Measurements from ENCODE around the gene UBALD2.

The UBALD2 gene

GRCh38 chr17:76268015-76268749 is 3.0 kb downstream of the UBALD2 start:
- H3K4me3 ChIP-seq (ENCODE audit: low read length): peak overlapping the region; percentile 88
- H3K27ac ChIP-seq (ENCODE audit: low read depth, low read length): peak overlapping the region; percentile 91
- H3F3A ChIP-seq (ENCODE audit: control insufficient read depth, insufficient read depth): peaks cover 30% of the 10 kb centered on the region
- no peak for TF ChIP-seq CTCF (IDR thresholded peaks at IDR 0.05; ENCODE audit: low read depth, low read length, poor library complexity, severe bottlenecking)
- TF ChIP-seq EZH2phosphoT487 (IDR thresholded peaks at IDR 0.05; ENCODE audit: borderline replicate concordance, low read length): no peak
- no peaks in the 10 kb centered on the region for H3K27me3 ChIP-seq (ENCODE audit: control insufficient read depth, low read length)
- H3K36me3 ChIP-seq (ENCODE audit: control insufficient read depth, low read length): peaks cover 51% of the 10 kb centered on the region
- H3K4me1 ChIP-seq (ENCODE audit: control insufficient read depth, low read length): peaks cover 81% of the 10 kb centered on the region
- no peaks in the 10 kb centered on the region for H4K20me1 ChIP-seq (ENCODE audit: control insufficient read depth, insufficient read depth, low read depth, low read length)
- no peaks in the 10 kb centered on the region for H3K9me2 ChIP-seq (replicated peaks; ENCODE audit: control insufficient read depth, low read length)
- H3K9me3 ChIP-seq (ENCODE audit: control insufficient read depth, insufficient read depth, low read length): no peaks in the 10 kb centered on the region
- H3K79me2 ChIP-seq (ENCODE audit: control insufficient read depth, low read length): peaks cover 57% of the 10 kb centered on the region
- peak overlapping the region; percentile 81 for H3K4me2 ChIP-seq (ENCODE audit: low read length)

DNA sequence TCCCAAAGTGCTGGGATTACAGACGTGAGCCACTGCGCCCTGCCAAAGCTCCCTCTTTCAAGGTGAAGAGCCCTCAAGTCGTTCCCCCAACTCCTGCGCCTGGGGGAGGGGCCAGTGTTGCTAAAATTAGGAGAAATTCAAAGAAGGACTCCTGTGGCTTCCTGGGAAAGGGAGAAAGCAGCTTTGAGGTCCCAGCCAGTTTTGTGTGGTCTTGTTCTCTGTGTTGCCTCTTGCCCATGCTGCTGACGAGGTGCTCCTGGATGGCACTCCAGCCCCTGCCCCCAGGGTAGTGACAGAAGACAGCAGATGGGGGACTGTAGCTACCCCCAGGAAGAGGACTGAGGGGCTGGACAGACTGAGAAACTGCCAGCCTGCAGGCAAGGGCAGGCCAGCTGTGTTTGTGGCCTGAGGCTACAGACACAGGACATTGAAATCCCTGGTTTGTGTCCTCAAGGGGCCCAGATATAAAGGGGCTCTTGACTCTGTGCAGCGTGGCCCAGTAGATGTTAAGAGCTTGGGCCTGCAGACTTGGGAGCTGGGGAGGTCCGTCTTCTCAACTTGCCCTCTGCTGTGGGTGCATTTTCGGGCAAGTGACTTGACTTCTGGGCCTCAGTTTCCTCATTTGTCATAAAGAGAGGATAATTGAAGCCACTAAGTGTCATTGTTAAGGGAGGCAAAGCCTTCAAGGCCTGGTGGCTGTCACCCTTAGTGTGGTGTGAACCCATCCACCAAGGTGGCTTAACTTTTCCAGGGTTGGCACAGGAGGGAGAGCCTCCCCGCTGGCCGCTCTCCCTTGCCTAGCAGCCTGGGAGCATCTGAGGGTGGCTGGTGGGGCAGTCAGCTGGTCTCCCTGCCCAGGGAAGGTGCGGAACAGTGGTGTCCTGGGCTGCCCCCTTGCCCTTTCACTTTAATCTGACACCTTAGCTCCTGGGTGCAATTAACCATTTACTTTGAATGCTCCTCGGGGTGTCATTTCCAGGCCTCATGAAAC is 4.1 kb downstream of the UBALD2 start:
- TF ChIP-seq EZH2phosphoT487 (IDR thresholded peaks at IDR 0.05; ENCODE audit: borderline replicate concordance, low read length) (no peak), CTCF (IDR thresholded peaks at IDR 0.05; ENCODE audit: low read depth, low read length, poor library complexity, severe bottlenecking) (no peak)
- Histone ChIP-seq H3K4me2 (ENCODE audit: low read length) (peak overlapping the region; percentile 81), H4K20me1 (ENCODE audit: control insufficient read depth, insufficient read depth, low read depth, low read length) (no peaks in the 10 kb centered on the region), H3K27ac (ENCODE audit: low read depth, low read length) (peak overlapping the region; percentile 91), H3K79me2 (ENCODE audit: control insufficient read depth, low read length) (peaks cover 57% of the 10 kb centered on the region), H3K4me3 (ENCODE audit: low read length) (peak overlapping the region; percentile 88), H3K36me3 (ENCODE audit: control insufficient read depth, low read length) (peaks cover 51% of the 10 kb centered on the region), H3K9me2 (replicated peaks; ENCODE audit: control insufficient read depth, low read length) (no peaks in the 10 kb centered on the region), H3K27me3 (ENCODE audit: control insufficient read depth, low read length) (no peaks in the 10 kb centered on the region), H3F3A (ENCODE audit: control insufficient read depth, insufficient read depth) (peaks cover 25% of the 10 kb centered on the region), H3K4me1 (ENCODE audit: control insufficient read depth, low read length) (peaks cover 74% of the 10 kb centered on the region), H3K9me3 (ENCODE audit: control insufficient read depth, insufficient read depth, low read length) (no peaks in the 10 kb centered on the region)

- H4K20me1 ChIP-seq (ENCODE audit: control insufficient read depth, insufficient read depth, low read depth, low read length): no peaks in the 10 kb centered on the region
- H3K36me3 ChIP-seq (ENCODE audit: control insufficient read depth, low read length): peaks cover 51% of the 10 kb centered on the region
- H3K9me2 ChIP-seq (replicated peaks; ENCODE audit: control insufficient read depth, low read length): no peaks in the 10 kb centered on the region
- H3K27me3 ChIP-seq (ENCODE audit: control insufficient read depth, low read length): no peaks in the 10 kb centered on the region
- peaks cover 71% of the 10 kb centered on the region for H3K4me1 ChIP-seq (ENCODE audit: control insufficient read depth, low read length)
- H3K79me2 ChIP-seq (ENCODE audit: control insufficient read depth, low read length): peaks cover 57% of the 10 kb centered on the region
- H3K4me2 ChIP-seq (ENCODE audit: low read length): peak overlapping the region; percentile 81
- peak overlapping the region; percentile 91 for H3K27ac ChIP-seq (ENCODE audit: low read depth, low read length)
- no peak for TF ChIP-seq EZH2phosphoT487 (IDR thresholded peaks at IDR 0.05; ENCODE audit: borderline replicate concordance, low read length)
- no peak for TF ChIP-seq CTCF (IDR thresholded peaks at IDR 0.05; ENCODE audit: low read depth, low read length, poor library complexity, severe bottlenecking)
- peaks cover 21% of the 10 kb centered on the region for H3F3A ChIP-seq (ENCODE audit: control insufficient read depth, insufficient read depth)
- peak overlapping the region; percentile 88 for H3K4me3 ChIP-seq (ENCODE audit: low read length)
- H3K9me3 ChIP-seq (ENCODE audit: control insufficient read depth, insufficient read depth, low read length): no peaks in the 10 kb centered on the region
Measured at GRCh38 chr17:76270127-76270592, 5.0 kb downstream of the UBALD2 start.
